Hepatocyte (in vitro differentiated cells): ENCODE measurements around the gene ZNF841.

Source experiments
- EZH2 ChIP-seq: fragments of 200-600 bp; sonication (generic); IDR thresholded peaks from 2 replicates; pipeline ENCODE4 v1.6.1; 2016; ENCODE audit warnings: antibody characterized with exemption, mild to moderate bottlenecking, borderline replicate concordance
- EZH2phosphoT487 ChIP-seq: fragments of 200-600 bp; sonication (generic); IDR thresholded peaks from one replicate; pipeline ENCODE4 v1.6.1; 2018; ENCODE audit warnings: antibody characterized with exemption, mild to moderate bottlenecking, low read depth, moderate library complexity; ENCODE audit not compliant: unreplicated experiment, severe bottlenecking
- TF ChIP-seq, protein P1 (sequence below): fragments of 200-600 bp; sonication (generic); IDR thresholded peaks from 2 replicates; pipeline ENCODE4 v1.5.1; 2016; ENCODE audit warnings: antibody characterized with exemption, mild to moderate bottlenecking; ENCODE audit not compliant: poor library complexity

DNA sequence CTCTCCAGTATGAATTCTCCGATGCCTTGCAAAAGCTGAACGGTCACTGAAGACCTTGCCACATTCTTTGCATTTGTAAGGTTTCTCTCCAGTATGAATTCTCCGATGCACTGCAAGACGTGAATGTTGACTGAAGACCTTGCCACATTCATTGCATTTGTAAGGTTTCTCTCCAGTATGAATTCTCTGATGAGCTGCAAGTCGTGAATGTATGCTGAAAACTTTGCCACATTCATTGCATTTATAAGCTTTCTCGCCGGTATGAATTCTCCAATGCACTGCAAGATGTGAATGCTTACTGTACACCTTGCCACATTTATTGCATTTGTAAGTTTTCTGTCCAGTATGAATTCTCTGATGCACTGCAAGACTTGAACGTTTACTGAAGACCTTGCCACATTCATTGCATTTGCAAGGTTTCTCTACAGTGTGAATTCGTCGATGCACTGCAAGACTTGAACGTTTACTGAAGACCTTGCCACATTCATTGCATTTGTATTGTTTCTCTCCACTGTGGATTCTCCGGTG is 20.0 kb upstream of the ZNF841 start:
- TF ChIP-seq, protein P1, sequence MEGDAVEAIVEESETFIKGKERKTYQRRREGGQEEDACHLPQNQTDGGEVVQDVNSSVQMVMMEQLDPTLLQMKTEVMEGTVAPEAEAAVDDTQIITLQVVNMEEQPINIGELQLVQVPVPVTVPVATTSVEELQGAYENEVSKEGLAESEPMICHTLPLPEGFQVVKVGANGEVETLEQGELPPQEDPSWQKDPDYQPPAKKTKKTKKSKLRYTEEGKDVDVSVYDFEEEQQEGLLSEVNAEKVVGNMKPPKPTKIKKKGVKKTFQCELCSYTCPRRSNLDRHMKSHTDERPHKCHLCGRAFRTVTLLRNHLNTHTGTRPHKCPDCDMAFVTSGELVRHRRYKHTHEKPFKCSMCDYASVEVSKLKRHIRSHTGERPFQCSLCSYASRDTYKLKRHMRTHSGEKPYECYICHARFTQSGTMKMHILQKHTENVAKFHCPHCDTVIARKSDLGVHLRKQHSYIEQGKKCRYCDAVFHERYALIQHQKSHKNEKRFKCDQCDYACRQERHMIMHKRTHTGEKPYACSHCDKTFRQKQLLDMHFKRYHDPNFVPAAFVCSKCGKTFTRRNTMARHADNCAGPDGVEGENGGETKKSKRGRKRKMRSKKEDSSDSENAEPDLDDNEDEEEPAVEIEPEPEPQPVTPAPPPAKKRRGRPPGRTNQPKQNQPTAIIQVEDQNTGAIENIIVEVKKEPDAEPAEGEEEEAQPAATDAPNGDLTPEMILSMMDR, result no peak
- TF ChIP-seq EZH2phosphoT487 (no peak), EZH2 (no peak)
